NCI-H748 treated with DMSO at 0.1 percent for 48 hours (cell line): ENCODE measurements around the gene DNAH14.
"Not testable (repeated sequence)": the region's sequence is repeated elsewhere in the genome, so short reads cannot be mapped to it uniquely, and the experiment has no call there.

Experiments used
- DNase-seq: peaks from one replicate; lab custom pipeline; 2025; lab: John Stamatoyannopoulos, UW

Gene DNAH14

DNA sequence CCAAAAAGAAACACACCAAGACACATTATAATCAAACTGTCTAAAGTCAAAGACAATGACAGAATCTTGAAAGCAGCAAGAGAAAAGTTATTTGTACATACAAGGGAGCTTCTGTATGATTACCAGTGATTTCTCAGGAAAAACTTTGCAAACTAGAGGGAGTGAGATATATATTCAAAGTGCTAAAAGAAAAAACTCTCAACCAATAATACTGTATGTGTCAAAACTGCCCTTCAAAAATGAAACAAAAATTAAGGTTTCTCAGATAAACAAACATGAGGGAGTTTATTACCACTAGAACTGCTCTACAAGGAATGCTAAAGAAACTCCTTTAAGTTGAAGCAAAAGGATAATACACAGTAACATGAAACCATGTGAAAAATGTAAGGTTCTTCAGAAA, 418.9 kb downstream of the DNAH14 start:
- no peak for DNase-seq

DNA sequence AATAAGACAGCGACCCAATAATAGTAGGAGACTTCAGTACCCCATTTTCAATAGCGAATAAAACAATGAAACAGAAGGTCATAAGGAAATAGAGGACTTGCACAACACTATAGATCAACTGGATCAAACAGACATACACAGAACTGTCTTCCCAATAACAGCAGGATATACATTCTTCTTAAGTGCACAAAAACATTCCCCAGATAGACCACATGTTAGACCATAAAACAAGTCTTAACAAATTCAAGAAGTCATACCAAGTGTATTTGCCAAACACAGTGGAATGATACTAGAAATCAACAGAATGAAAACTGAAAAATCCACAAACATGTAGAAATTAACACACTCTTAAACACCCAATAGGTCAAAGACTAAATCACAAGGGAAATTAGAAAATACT, 420.4 kb downstream of the DNAH14 start:
- no peak for DNase-seq

DNA sequence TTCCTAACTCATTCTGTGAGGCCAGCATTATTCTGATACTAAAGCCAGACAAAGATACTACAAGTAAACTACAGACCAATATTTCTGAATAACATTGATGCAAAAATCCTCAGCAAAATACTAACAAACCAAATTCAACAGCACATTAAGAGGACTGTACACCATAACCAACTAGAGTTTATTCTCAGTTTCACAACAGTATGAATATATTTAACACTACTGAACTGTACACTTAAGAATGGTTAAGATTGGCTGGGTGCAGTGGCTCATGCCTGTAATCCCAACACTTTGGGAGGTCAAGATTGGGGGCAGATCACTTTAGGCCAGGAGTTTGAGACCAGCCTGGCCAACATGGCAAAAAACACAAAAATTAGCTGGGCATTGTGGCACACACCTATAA, 421.4 kb downstream of the DNAH14 start:
- no peak for DNase-seq

DNA sequence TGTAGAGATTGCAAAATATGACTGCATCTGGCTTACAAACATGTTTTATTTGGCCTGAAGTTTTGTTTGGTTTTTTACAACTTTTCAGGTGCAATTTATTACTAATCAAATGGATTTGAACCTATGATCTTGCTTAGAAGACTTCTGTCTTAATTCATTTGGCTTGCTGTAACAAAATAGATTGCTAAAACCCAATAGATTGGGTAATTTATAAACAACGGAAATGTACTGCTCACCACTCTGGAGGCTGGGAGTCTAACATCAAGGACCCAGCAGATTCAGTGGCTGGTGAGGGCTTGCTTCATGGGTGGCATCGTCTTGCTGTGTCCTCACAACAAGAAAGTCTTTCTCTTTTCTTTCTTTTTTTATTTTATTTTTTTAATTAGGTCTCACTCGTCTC, 425.4 kb downstream of the DNAH14 start:
- DNase-seq: no peak

DNA sequence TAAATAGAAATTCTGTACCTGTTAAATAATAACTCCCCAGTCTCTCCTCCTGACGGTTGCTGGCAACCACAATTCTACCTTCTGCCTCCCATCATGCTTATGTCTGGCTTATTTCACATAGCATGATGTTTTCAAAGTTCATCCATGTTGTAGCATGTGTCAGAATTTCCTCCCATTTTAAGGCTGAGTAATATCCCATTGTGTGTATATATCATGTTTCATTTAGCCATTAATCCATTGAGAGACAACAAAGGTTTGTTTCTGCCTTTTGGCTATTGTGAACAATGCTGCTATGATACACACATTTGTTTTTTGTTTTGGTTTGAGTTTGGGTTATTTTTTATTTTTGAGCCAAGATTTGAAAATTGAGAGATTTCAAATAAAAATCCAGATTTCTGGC, 426.4 kb downstream of the DNAH14 start:
- no peak for DNase-seq

DNA sequence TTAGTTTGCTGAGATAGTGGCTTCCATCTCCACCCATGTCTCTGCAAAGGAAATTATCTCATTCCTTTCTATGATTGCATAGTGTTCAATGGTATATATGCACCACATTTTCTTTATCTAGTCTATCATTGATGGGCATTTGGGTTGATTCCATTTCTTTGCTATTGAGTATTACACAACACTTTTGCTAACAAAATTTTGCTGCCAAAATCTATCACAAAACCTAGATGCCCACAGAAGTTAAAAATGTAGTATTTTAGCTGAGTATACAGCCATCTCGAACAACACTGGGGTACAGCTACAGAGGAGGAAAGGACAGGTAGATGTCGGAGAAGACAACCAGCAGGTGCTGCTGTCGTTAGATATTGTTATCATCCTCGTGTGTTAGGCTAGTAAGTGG, 430.6 kb downstream of the DNAH14 start:
- DNase-seq: no peak

DNA sequence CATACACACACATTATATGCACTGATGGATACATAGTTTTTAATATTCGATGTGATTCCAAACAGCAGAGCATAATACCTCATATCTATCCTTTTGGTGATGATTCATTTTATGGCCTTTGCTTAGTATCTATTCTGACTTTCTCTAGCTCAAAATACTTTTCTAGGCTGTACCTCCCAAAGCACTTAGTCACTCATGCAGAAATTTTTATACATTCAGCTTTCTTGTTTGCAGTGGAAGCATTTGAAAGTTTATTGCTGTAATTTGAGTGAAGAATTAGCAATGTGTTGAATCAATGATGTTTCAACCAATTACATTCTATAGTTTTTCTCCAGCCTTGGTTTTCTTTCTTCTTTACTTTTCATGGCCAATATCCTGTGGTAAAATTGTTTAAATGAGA, 431.7 kb downstream of the DNAH14 start:
- DNase-seq: no peak

DNA sequence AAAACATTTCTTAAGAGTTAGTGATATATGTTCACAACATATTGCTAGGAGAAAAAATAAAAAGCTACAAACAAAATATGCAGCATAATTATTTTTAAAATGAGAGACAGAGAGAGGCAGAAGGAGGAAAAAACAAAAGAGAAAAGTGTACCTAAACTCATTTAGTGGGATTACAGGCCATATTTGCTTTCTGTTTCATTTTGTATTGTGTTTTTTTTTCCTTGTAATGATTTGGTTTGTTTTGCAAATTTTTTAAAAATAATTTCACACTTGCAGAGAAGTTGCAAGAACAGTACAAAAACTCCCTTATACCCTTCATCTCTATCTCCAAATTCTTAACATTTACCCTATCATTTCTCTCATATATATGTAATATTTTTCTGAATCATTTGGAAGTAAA, 433.3 kb downstream of the DNAH14 start:
- DNase-seq: no peak

DNA sequence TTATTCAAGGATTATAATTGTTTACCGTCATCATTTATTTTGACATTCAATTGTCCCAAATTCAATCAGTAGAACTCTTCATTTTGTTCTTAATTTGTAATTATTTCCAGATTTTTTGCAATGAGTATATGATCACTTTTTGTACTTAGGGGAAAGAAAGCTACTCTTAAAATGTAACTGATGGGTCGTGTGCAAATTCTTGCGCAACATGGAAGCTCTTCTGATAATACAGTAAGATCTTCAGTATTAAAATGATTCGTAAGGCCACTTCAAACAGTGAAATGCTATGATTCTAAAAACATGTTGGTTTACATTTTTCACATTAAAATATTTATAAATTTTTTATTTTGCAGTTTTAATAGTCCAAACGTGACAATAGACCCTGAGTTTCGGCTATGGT, 435.0 kb downstream of the DNAH14 start:
- DNase-seq: no peak

DNA sequence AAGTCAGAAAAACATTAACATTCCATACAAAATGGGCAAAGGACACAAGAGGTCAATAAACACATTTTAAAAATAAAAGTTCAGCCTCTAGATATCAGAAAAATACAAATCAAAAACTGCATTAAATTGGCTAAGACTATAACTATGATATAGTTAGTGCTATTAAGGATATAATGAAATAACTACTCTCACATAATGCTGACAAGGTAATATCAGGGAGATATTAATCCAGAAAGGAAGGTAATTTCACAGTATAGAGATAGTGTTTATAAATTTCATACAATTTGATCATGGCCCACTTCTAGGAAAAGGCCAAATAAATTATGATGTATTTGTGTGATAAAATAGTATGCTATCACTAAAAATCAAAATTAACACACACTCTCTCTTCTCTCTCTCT, 436.5 kb downstream of the DNAH14 start:
- DNase-seq: no peak

DNA sequence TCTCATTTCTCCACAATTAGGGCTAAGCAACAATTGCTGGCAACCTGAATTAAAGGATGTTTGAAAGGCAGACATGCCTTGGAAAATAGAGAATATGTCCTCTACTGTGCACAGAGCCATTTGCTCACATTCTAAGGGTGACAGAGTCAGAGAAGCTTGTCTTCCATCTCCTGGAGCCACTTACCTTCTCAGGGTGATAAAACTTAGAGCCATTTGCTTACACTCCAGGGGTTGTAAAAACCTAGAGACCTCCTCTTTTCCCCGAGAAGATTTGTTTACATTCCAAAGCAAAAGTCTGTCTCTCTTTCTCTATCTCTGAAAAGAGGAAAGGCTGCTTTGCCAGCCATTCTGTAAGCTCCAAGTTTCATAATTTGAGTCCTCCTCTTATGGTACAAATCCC, 437.1 kb downstream of the DNAH14 start:
- DNase-seq: no peak

DNA sequence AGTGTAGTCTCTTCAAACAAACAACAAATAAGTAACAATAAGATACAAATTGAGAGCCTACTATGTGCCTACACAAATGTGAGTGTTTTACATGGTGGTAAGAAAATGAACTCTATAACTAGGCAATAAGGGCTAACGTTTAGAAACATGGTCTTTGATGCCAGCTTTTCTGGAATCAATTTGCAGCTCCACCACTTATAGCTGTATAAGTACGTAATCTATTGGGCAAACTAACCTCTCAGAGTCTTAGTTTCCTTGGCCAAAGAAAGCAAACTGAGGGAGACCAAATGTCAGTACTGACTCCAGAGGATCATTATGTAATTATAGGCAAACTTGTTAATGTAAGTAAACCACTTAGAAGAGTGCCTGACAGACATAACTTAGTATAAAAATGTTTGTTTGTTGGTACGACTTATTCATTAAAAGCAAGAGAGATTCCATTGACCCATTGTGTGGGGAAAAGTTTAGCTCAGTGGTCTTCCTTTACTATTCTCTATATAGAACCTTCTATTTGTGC, 438.6 kb downstream of the DNAH14 start:
- DNase-seq: no peak

DNA sequence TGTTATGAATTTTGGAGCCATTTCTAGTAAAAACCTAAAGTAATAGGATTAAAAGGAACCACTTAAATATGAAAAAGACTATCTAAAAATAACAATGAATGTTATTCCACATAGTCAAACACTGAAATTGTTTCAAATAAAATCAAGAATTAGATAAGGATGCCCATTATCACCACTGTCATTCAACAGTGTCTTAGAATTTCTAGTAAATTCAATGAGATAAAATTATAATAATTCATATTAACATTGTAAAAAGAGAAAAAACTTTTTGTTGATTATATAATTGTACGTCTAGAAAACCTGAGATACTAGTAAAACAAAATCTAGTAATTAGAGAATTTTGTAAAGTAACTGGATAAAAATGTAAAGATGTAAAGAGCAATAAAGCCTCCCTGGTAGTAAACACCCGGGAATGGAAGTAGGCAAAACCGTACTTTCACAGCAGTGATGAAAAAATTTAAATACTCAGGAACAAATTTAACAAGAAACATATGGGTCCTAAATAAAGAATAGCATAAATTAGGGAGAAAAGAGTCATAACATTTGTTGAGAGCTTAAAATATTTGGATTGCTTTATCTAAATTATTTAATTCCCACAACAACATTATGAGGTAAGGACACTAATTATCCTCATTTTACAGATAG, 442.0 kb downstream of the DNAH14 start:
- DNase-seq: no peak

DNA sequence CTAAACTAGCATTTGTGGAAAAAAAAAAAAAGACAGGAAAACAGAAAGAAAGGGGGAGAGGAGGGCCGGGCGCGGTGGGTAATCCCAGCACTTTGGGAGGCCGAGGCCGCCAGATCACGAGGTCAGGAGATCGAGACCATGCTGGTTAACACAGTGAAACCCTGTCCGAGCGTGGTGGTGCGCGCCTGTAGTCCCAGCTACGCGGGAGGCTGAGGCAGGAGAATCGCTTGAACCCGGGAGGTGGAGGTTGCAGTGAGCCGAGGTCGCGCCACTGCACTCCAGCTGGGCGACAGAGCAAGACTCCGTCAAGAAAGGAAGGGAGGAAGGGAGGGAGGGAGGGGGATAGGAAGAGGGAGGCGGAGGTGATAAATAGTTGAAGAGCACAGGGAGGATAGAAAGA, 443.7 kb downstream of the DNAH14 start:
- no peak for DNase-seq

DNA sequence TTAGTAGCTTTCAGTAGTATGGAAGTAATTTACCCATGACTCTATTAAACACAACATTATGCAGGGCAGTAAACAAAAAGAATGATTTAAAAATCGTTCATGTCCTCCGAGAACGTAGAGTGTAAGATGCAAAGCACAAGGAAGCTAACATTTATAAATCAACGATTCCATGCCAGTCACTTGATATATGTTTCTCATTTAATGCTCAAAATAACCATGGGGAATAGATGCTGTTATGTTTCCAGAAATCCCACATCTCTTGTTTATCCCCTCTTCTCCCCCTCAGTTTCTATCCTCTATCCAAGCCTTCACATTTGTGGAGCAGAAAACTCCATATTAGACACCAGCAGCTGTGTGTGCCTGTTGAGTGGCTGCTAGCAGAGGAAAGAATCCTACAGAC, 445.5 kb downstream of the DNAH14 start:
- DNase-seq: no peak

DNA sequence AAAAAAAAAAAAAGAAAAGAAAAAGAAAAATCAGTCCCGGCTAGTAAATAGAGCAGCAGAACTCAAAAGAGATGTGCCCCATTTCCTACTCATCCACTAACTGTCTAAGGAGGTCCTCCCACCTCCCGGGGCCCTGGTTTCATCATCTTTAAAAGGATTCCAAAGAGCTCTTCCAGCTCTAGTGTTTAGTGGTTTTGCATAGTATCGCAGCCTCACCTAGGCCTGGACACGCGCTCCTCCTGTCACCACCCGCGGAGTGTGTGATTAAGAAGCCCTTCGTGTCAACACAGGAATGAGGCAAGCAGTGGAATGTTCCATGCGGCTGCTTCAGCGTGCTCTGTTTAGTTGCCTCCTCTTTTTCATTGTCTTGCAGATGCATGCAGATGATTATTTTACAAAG, 449.4 kb downstream of the DNAH14 start:
- DNase-seq: no peak

DNA sequence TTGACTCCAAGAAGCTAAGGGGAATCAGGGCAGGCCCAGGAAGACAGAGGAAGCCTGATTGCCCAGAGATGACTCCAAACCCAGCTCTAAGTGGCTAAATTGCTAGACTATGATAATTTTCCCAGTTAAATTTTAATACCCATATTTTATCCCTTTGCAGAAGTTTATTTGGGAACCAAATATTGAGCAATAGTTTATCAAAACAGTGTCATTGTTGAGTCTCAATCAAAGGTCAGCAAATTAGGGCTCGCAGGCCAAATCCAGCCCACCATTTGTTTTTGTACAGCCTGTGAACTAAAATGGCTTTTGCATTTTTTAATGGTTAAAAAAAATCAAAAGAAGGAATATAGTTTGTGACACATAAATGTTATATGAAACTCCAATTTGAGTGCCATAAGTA, 451.2 kb downstream of the DNAH14 start:
- DNase-seq: no peak

DNA sequence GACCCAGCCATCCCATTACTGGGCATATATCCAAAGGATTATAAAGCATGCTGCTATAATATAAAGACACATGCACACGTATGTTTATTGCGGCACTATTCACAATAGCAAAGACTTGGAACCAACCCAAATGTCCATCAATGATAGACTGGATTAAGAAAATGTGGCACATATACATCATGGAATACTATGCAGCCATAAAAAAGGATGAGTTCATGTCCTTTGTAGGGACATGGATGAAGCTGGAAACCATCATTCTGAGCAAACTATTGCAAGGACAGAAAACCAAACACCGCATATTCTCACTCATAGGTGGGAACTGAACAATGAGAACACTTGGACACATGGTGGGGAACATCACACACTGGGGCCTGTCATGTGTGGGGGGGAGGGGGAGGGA, 457.4 kb downstream of the DNAH14 start:
- not testable (repeated sequence) for DNase-seq

DNA sequence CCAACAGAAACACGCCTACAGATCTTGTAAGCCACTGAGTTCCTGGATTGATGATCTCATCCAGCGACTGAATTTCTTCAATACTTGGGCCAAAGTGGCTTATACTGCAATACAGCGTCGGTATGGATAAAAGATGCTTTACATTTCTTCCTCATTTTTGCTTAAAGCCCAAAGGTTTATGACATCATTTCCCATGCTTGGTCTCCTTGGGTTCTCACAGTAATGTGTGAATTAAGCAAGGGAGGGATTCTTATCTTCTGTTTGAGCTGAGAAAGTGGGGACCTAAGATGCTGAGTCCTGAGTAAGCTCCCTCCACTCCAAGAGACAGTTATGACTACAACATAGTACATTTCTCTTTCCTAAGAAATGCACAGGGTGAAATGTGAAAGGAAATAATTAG, 458.9 kb downstream of the DNAH14 start:
- no peak for DNase-seq

DNA sequence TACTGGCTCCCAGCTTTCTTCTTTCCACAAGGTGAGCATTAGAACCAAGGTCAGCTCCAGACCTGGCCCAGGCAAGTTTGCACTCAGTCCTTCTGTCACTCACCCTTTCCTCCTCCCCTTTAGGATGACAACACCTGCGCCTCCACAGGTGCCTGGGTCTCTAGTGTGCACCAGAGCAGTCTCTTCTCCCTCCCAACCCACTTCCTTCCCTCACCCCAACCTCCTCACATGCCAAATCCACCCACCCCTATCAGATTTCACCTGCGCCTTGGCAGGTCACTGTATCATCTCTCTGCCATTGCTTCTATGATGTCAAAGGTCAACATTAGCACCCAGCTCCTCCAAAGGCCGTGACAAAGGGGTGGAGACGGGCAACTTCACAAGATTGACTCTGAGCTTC, 460.4 kb downstream of the DNAH14 start:
- no peak for DNase-seq

DNA sequence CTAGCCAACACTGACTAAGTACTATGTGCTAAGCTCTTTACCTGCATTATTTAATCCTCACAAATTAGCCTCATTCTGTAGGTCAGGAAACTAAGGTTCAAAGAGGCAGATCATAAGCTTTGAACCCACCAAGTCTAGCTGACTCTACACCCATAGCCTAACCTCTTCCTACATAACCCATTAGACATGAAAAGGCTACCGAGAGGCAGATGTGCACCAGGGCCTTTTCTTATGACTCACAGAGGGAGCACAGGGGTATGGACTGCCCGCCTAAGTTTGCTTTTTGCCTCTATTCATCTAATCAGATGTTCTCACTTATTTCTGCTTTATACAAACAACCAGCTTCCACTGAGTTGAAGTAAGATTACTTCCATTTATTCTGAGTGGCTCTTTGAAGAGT, 466.9 kb downstream of the DNAH14 start:
- DNase-seq: no peak

DNA sequence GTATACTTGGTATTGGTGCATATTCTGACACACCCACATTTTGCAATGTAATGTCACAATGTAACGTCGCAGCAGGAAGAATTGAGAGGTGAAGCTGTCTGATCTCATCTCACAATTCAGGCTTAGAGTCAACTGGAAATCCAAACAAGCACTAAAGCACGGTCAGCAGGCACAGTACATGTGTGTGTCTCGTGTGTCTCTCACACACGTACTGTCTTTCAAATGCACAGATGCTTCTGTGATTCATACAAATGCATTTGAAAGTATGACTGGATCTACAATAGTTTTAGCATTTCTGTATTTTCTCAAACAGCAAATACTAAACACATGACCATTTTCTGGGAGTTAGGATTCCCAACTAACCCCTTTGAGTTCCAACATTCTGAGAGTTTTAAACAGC, 471.5 kb downstream of the DNAH14 start:
- no peak for DNase-seq

DNA sequence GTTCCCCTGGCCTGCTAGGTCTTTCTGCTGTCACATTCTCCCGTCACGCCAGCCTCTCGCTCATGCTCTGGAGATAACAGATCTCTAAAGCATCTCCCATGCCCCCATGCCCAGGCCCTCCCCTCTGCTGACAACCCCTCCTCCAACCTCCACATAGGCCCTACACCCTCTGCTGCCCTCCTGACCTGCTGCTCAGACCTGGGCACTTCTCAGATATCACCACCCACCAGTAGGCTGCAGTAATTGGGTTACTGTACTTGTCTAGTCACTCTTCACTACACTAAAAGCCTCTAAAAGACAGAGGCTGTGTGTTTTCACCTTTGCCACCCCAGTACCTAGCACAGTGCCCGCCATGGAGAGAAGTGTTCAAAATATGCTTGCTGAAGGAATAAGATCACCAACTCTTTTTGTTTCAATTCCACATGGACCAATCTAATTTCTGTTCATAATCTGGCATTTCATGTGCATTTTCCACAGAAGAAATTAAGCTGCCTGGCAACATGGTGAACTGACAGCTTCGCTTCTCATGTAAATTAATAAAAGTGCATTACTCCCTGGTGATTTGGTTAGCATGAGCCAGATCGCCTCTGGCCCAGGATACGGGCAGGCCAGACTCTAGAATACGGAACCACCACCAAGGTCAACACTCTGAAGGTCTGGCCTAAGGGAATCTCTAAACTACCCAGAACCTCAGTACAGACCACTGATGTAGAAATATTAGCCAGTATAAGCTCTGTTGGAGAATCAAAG, 477.7 kb downstream of the DNAH14 start:
- DNase-seq: no peak

DNA sequence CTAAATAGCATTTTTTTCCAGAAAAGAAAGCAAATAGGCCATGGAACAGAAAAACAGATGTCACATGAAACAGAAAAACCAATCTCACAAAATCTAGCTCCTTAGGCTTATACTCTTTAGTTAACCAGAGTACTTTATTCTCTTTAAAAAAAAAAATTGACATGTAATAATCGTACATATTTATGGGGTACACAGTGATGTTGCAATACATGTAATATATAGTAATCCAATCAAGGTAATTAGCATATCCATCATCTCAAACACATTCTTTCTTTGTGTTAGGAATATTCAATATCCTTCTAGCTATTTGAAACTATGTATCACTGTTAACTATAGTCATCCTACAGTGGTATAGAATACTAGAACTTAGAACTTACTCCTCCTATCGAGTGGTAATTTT, 478.3 kb downstream of the DNAH14 start:
- DNase-seq: no peak
